Measurements from ENCODE around the gene ZBED2.

DNA sequence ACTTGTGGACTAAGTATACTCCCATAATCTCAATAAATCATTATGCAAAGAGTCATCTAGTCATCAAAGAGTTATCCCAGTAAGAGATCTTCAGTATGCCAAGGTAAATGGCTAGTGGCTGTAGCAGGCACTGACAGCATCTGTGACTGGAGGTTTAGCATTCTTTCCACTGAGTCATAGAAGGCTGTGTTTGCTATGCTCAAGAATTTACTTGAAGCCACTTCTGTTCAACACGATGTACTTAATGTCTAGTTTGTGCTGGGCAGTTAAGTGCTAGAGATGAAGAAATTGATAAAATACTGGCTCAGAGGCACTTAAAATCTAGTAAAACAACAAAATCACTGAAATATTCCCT is 13.0 kb downstream of the ZBED2 start:
- no peak for TF ChIP-seq POLR2A (IDR thresholded peaks at IDR 0.05)
- TF ChIP-seq CTCF (IDR thresholded peaks at IDR 0.05 in 4 of 5, conservative IDR thresholded peaks at IDR 0.05 in 1 of 5) = no peak
